ENCODE data around the gene PPM1F.

The PPM1F gene

DNA sequence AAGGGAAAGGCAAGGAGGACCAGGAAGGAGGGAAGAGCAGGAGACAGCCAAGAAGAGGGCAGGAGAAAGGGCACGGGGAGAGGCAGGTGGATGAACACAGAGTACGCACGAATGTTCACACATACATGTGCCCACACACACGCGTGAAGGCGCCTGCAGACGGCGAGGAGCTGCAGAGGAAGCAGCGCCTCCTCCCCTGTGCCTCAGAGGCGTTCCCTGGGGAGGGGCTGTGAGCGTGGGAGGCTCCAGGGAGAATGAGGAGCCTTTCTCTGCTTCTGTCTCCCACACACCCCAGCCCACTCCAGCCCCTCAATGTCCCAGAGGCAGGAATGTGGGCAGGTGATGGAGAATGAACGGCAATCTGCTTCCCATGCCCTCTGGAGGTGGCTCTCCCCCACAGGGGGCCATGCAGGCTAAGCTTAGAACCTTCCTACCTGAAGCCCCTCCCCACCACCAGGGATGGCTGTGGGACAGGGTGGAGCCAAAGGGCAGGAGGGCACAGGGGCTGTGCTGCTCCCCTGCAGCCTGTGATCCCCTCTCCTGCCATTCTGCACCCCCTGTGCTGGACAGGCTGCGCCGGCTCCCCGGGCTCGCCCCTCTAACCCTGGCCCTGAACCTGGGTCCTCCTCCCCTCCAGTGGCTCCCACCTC lies 25.3 kb downstream of the PPM1F start:
- DNase-seq = no peak
- Histone ChIP-seq H3K4ac (ENCODE audit: low read depth in 1 of 2, low read length in 2 of 2) (no peak overlapping the region), H3K9me3 (ENCODE audit: control insufficient read depth, low read length) (no peaks in the 10 kb centered on the region), H3K14ac (ENCODE audit: low read length in 2 of 2) (no peak overlapping the region), H2AK5ac (ENCODE audit: low read length, severe bottlenecking) (no peak overlapping the region), H3K36me3 (ENCODE audit: control insufficient read depth in 1 of 2, insufficient read depth in 2 of 2, low read depth in 1 of 2, low read length in 2 of 2) (peaks cover 72 to 74% of the 10 kb centered on the region in 2 experiments), H3K4me3 (ENCODE audit: insufficient read depth in 1 of 2, low read depth in 1 of 2, low read length in 2 of 2) (no peak overlapping the region), H3K27ac (ENCODE audit: low read length, poor library complexity, severe bottlenecking) (no peak overlapping the region), H2BK5ac (ENCODE audit: low read depth, low read length, poor library complexity, severe bottlenecking) (no peak overlapping the region), H3K79me1 (replicated peaks; ENCODE audit: low read length, poor library complexity, severe bottlenecking) (peaks cover 17% of the 10 kb centered on the region), H3K9ac (ENCODE audit: low read length) (no peak overlapping the region), H2BK12ac (ENCODE audit: low read length in 2 of 2) (no peak overlapping the region), H4K8ac (ENCODE audit: low read length) (no peak overlapping the region), H3K4me1 (ENCODE audit: control insufficient read depth, insufficient read depth, low read depth, low read length) (peaks cover 17% of the 10 kb centered on the region), H4K91ac (ENCODE audit: low read length) (no peak overlapping the region), H3K4me2 (ENCODE audit: low read length, poor library complexity, severe bottlenecking) (no peak overlapping the region), H2BK120ac (ENCODE audit: low read depth, low read length) (no peak overlapping the region), H2AFZ (ENCODE audit: low read depth, low read length) (no peak overlapping the region), H3K18ac (ENCODE audit: low read depth in 1 of 2, low read length in 2 of 2) (no peak overlapping the region), H3K27me3 (ENCODE audit: control insufficient read depth in 1 of 2, insufficient read depth in 1 of 2, low read length in 2 of 2) (no peaks in the 10 kb centered on the region), H2BK15ac (ENCODE audit: low read depth, poor library complexity, severe bottlenecking) (no peak overlapping the region), H3K23ac (ENCODE audit: low read length in 2 of 2) (no peak overlapping the region)
- 93% methylated on average over 12 of the region's 16 CpGs for WGBS

GRCh38 chr22:21926728-21927127 lies 25.9 kb downstream of the PPM1F start:
- Histone ChIP-seq H3K4me3 (ENCODE audit: insufficient read depth in 1 of 2, low read depth in 1 of 2, low read length in 2 of 2) (no peak overlapping the region), H3K4ac (ENCODE audit: low read depth in 1 of 2, low read length in 2 of 2) (no peak overlapping the region), H2AK5ac (ENCODE audit: low read length, severe bottlenecking) (no peak overlapping the region), H3K79me1 (replicated peaks; ENCODE audit: low read length, poor library complexity, severe bottlenecking) (peaks cover 18% of the 10 kb centered on the region), H2AFZ (ENCODE audit: low read depth, low read length) (no peak overlapping the region), H3K14ac (ENCODE audit: low read length in 2 of 2) (no peak overlapping the region), H3K27me3 (ENCODE audit: control insufficient read depth in 1 of 2, insufficient read depth in 1 of 2, low read length in 2 of 2) (no peaks in the 10 kb centered on the region), H3K4me1 (ENCODE audit: control insufficient read depth, insufficient read depth, low read depth, low read length) (peaks cover 17% of the 10 kb centered on the region), H3K9me3 (ENCODE audit: control insufficient read depth, low read length) (no peaks in the 10 kb centered on the region), H2BK12ac (ENCODE audit: low read length in 2 of 2) (no peak overlapping the region), H2BK5ac (ENCODE audit: low read depth, low read length, poor library complexity, severe bottlenecking) (no peak overlapping the region), H3K9ac (ENCODE audit: low read length) (no peak overlapping the region), H4K8ac (ENCODE audit: low read length) (no peak overlapping the region), H4K91ac (ENCODE audit: low read length) (no peak overlapping the region), H3K23ac (ENCODE audit: low read length in 2 of 2) (no peak overlapping the region), H2BK120ac (ENCODE audit: low read depth, low read length) (no peak overlapping the region), H3K36me3 (ENCODE audit: control insufficient read depth in 1 of 2, insufficient read depth in 2 of 2, low read depth in 1 of 2, low read length in 2 of 2) (peaks cover 71% of the 10 kb centered on the region in 2 experiments), H2BK15ac (ENCODE audit: low read depth, poor library complexity, severe bottlenecking) (no peak overlapping the region), H3K27ac (ENCODE audit: low read length, poor library complexity, severe bottlenecking) (no peak overlapping the region), H3K4me2 (ENCODE audit: low read length, poor library complexity, severe bottlenecking) (no peak overlapping the region), H3K18ac (ENCODE audit: low read depth in 1 of 2, low read length in 2 of 2) (no peak overlapping the region)
- WGBS = 93% methylated on average over 4 of the region's 4 CpGs
- no peak for DNase-seq

DNA sequence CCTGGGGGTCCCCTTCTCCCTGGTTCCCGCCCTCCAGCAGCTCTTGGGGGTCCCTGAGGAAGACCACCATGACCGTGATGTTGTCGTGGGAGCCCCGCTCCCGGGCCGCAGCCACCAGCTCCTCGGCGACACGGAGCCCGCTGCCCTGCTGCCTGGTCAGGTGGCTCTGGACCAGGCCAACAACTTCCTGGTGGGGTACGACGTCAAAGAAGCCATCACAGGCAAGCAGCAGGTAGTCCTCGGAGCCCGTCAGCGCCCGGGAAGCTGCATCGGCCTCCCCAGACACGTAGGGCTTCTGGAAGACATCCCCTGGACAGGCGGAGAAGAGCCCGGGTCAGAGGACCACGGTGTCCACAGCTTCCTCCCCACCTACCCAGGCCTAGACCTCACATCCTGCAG lies 29.5 kb downstream of the PPM1F start:
- Histone ChIP-seq H3K14ac (ENCODE audit: low read length in 2 of 2) (no peak overlapping the region), H3K23ac (ENCODE audit: low read length in 2 of 2) (no peak overlapping the region), H2BK15ac (ENCODE audit: low read depth, poor library complexity, severe bottlenecking) (no peak overlapping the region), H3K27ac (ENCODE audit: low read length, poor library complexity, severe bottlenecking) (no peak overlapping the region), H2BK12ac (ENCODE audit: low read length in 2 of 2) (no peak overlapping the region), H3K79me1 (replicated peaks; ENCODE audit: low read length, poor library complexity, severe bottlenecking) (peaks cover 13% of the 10 kb centered on the region), H3K4me2 (ENCODE audit: low read length, poor library complexity, severe bottlenecking) (no peak overlapping the region), H2BK5ac (ENCODE audit: low read depth, low read length, poor library complexity, severe bottlenecking) (no peak overlapping the region), H3K36me3 (ENCODE audit: control insufficient read depth in 1 of 2, insufficient read depth in 2 of 2, low read depth in 1 of 2, low read length in 2 of 2) (peaks cover 59 to 68% of the 10 kb centered on the region in 2 experiments), H3K4ac (ENCODE audit: low read depth in 1 of 2, low read length in 2 of 2) (no peak overlapping the region), H3K9me3 (ENCODE audit: control insufficient read depth, low read length) (no peaks in the 10 kb centered on the region), H3K18ac (ENCODE audit: low read depth in 1 of 2, low read length in 2 of 2) (no peak overlapping the region), H4K8ac (ENCODE audit: low read length) (no peak overlapping the region), H2AFZ (ENCODE audit: low read depth, low read length) (no peak overlapping the region), H4K91ac (ENCODE audit: low read length) (no peak overlapping the region), H2BK120ac (ENCODE audit: low read depth, low read length) (no peak overlapping the region), H2AK5ac (ENCODE audit: low read length, severe bottlenecking) (no peak overlapping the region), H3K4me1 (ENCODE audit: control insufficient read depth, insufficient read depth, low read depth, low read length) (peaks cover 24% of the 10 kb centered on the region), H3K9ac (ENCODE audit: low read length) (no peak overlapping the region), H3K4me3 (ENCODE audit: insufficient read depth in 1 of 2, low read depth in 1 of 2, low read length in 2 of 2) (no peak overlapping the region), H3K27me3 (ENCODE audit: control insufficient read depth in 1 of 2, insufficient read depth in 1 of 2, low read length in 2 of 2) (no peaks in the 10 kb centered on the region)
- no peak for DNase-seq
- 97% methylated on average over 21 of the region's 21 CpGs for WGBS

- Histone ChIP-seq H2BK120ac (ENCODE audit: low read depth, low read length) (no peak overlapping the region), H3K4me3 (ENCODE audit: insufficient read depth in 1 of 2, low read depth in 1 of 2, low read length in 2 of 2) (no peak overlapping the region), H3K27me3 (ENCODE audit: control insufficient read depth in 1 of 2, insufficient read depth in 1 of 2, low read length in 2 of 2) (no peaks in the 10 kb centered on the region), H4K8ac (ENCODE audit: low read length) (no peak overlapping the region), H3K36me3 (ENCODE audit: control insufficient read depth in 1 of 2, insufficient read depth in 2 of 2, low read depth in 1 of 2, low read length in 2 of 2) (peaks cover 55 to 63% of the 10 kb centered on the region in 2 experiments), H3K4me1 (ENCODE audit: control insufficient read depth, insufficient read depth, low read depth, low read length) (peaks cover 24% of the 10 kb centered on the region), H3K4me2 (ENCODE audit: low read length, poor library complexity, severe bottlenecking) (no peak overlapping the region), H2BK12ac (ENCODE audit: low read length in 2 of 2) (no peak overlapping the region), H2AFZ (ENCODE audit: low read depth, low read length) (no peak overlapping the region), H3K23ac (ENCODE audit: low read length in 2 of 2) (no peak overlapping the region), H3K79me1 (replicated peaks; ENCODE audit: low read length, poor library complexity, severe bottlenecking) (peaks cover 12% of the 10 kb centered on the region), H3K4ac (ENCODE audit: low read depth in 1 of 2, low read length in 2 of 2) (no peak overlapping the region), H4K91ac (ENCODE audit: low read length) (no peak overlapping the region), H3K14ac (ENCODE audit: low read length in 2 of 2) (no peak overlapping the region), H2BK15ac (ENCODE audit: low read depth, poor library complexity, severe bottlenecking) (no peak overlapping the region), H2AK5ac (ENCODE audit: low read length, severe bottlenecking) (no peak overlapping the region), H3K18ac (ENCODE audit: low read depth in 1 of 2, low read length in 2 of 2) (no peak overlapping the region), H3K9me3 (ENCODE audit: control insufficient read depth, low read length) (no peaks in the 10 kb centered on the region), H3K9ac (ENCODE audit: low read length) (no peak overlapping the region), H3K27ac (ENCODE audit: low read length, poor library complexity, severe bottlenecking) (no peak overlapping the region), H2BK5ac (ENCODE audit: low read depth, low read length, poor library complexity, severe bottlenecking) (no peak overlapping the region)
- WGBS = 97% methylated on average over 20 of the region's 20 CpGs
- no peak for DNase-seq
These were observed 30.1 kb downstream of the PPM1F start for GRCh38 chr22:21922370-21923162.

All from mesenchymal stem cell (in vitro differentiated cells and primary cell).